HEK293 (cell line): ENCODE measurements around the gene KCNG3.

ENCODE experiments used
- CTCF ChIA-PET: fragments of 350-600 bp; formaldehyde crosslinking; extraction: SDS; loops from one replicate; lab custom pipeline; 2021; ENCODE audit warnings: antibody characterized with exemption; lab: Yijun Ruan, JAX
- POLR2A ChIA-PET: fragments of 300-600 bp; formaldehyde crosslinking; extraction: SDS; loops from one replicate; lab custom pipeline; 2020; ENCODE audit warnings: antibody characterized with exemption, inconsistent platforms; lab: Yijun Ruan, JAX
- H3K27ac ChIP-seq: fragments of 200-500 bp; sonication (Bioruptor generic); 2 replicates; pipeline ENCODE4 v1.5.1; 2014; ENCODE audit warnings: low read depth, low read length, control low read depth, inconsistent platforms; ENCODE audit errors: extremely low read depth
- H3K36me3 ChIP-seq, 2 experiments: fragments of 200-500 bp in 1 of 2; sonication (Bioruptor generic) in 1 of 2; 1 replicate in 1 of 2; 2 replicates in 1 of 2; pipeline ENCODE4 v1.5.1; 2014 to 2017; ENCODE audit warnings: inconsistent platforms in 2 of 2, low read length in 2 of 2; ENCODE audit not compliant: control insufficient read depth in 2 of 2, insufficient read depth in 1 of 2
- H3K4me1 ChIP-seq: fragments of 200-500 bp; sonication (Bioruptor generic); 2 replicates; pipeline ENCODE4 v1.5.1; 2014; ENCODE audit warnings: mild to moderate bottlenecking, low read length, inconsistent platforms; ENCODE audit not compliant: control insufficient read depth, insufficient read depth
- H3K4me3 ChIP-seq: 2 replicates; pipeline ENCODE4 v1.5.1; 2011; ENCODE audit warnings: low read depth, mild to moderate bottlenecking, control low read depth, low read length, moderate library complexity
- H3K9me3 ChIP-seq: fragments of 200-500 bp; sonication (Bioruptor generic); 2 replicates; pipeline ENCODE4 v1.5.1; 2014; ENCODE audit warnings: low read depth, low read length, inconsistent platforms; ENCODE audit not compliant: control insufficient read depth, insufficient read depth
- BCL6B ChIP-seq: fragments of 450-650 bp; formaldehyde crosslinking; IDR thresholded peaks from 2 replicates; pipeline ENCODE4 v1.5.1; 2017; ENCODE audit warnings: missing biosample characterization, missing genetic modification characterization
- GLIS2 ChIP-seq: fragments of 450-650 bp; formaldehyde crosslinking; IDR thresholded peaks from 2 replicates; pipeline ENCODE4 v1.5.1; 2016; ENCODE audit warnings: missing biosample characterization, missing genetic modification characterization
- ZBTB6 ChIP-seq: fragments of 450-650 bp; formaldehyde crosslinking; IDR thresholded peaks from 2 replicates; pipeline ENCODE4 v1.5.1; 2017; ENCODE audit warnings: missing biosample characterization, missing genetic modification characterization
- ZFHX2 ChIP-seq: fragments of 450-650 bp; formaldehyde crosslinking; conservative IDR thresholded peaks from 2 replicates; pipeline ENCODE4 v1.5.1; 2016; ENCODE audit warnings: missing biosample characterization, missing genetic modification characterization
- ZFP3 ChIP-seq: fragments of 450-650 bp; formaldehyde crosslinking; IDR thresholded peaks from 2 replicates; pipeline ENCODE4 v1.5.1; 2016; ENCODE audit warnings: low read depth, missing biosample characterization, missing genetic modification characterization
- ZNF174 ChIP-seq: fragments of 450-650 bp; formaldehyde crosslinking; IDR thresholded peaks from 2 replicates; pipeline ENCODE4 v1.5.0; 2017; ENCODE audit warnings: missing biosample characterization, mild to moderate bottlenecking, missing genetic modification characterization
- ZNF175 ChIP-seq: fragments of 450-650 bp; formaldehyde crosslinking; IDR thresholded peaks from 2 replicates; pipeline ENCODE4 v1.5.1; 2016; ENCODE audit warnings: missing biosample characterization, missing genetic modification characterization
- ZNF280D ChIP-seq: fragments of 450-650 bp; formaldehyde crosslinking; IDR thresholded peaks from 2 replicates; pipeline ENCODE4 v1.5.1; 2016; ENCODE audit warnings: missing biosample characterization, missing genetic modification characterization
- ZNF354C ChIP-seq: fragments of 450-650 bp; formaldehyde crosslinking; IDR thresholded peaks from 2 replicates; pipeline ENCODE4 v1.5.1; 2016; ENCODE audit warnings: missing biosample characterization, missing genetic modification characterization, low read depth, borderline replicate concordance
- ZNF398 ChIP-seq: fragments of 450-650 bp; formaldehyde crosslinking; IDR thresholded peaks from 2 replicates; pipeline ENCODE4 v1.5.1; 2017; ENCODE audit warnings: missing biosample characterization, missing genetic modification characterization
- ZNF404 ChIP-seq: fragments of 450-650 bp; formaldehyde crosslinking; IDR thresholded peaks from 2 replicates; pipeline ENCODE4 v1.5.1; 2017; ENCODE audit warnings: missing biosample characterization, missing genetic modification characterization
- ZNF560 ChIP-seq: fragments of 450-650 bp; formaldehyde crosslinking; IDR thresholded peaks from 2 replicates; pipeline ENCODE4 v1.5.1; 2017; ENCODE audit warnings: missing biosample characterization, missing genetic modification characterization, borderline replicate concordance
- ZNF585B ChIP-seq: fragments of 450-650 bp; formaldehyde crosslinking; IDR thresholded peaks from 2 replicates; pipeline ENCODE4 v1.5.1; 2016; ENCODE audit warnings: missing biosample characterization, missing genetic modification characterization
- ZNF639 ChIP-seq: fragments of 450-650 bp; formaldehyde crosslinking; IDR thresholded peaks from 2 replicates; pipeline ENCODE4 v1.5.1; 2016; ENCODE audit warnings: missing biosample characterization, missing genetic modification characterization
- ZNF670 ChIP-seq: fragments of 450-650 bp; formaldehyde crosslinking; IDR thresholded peaks from 2 replicates; pipeline ENCODE4 v1.5.1; 2016; ENCODE audit warnings: missing biosample characterization, missing genetic modification characterization, low read depth
- ZNF837 ChIP-seq: fragments of 450-650 bp; formaldehyde crosslinking; IDR thresholded peaks from 2 replicates; pipeline ENCODE4 v1.5.1; 2016; ENCODE audit warnings: missing biosample characterization, missing genetic modification characterization
- ZSCAN4 ChIP-seq: fragments of 450-650 bp; formaldehyde crosslinking; IDR thresholded peaks from 2 replicates; pipeline ENCODE4 v1.5.1; 2017; ENCODE audit warnings: missing biosample characterization, missing genetic modification characterization
- TF ChIP-seq, protein P1 (sequence below): fragments of 450-650 bp; formaldehyde crosslinking; optimal IDR thresholded peaks from 2 replicates; pipeline ENCODE3; 2016; ENCODE audit warnings: missing biosample characterization, mild to moderate bottlenecking, missing genetic modification characterization

KCNG3 gene

DNA sequence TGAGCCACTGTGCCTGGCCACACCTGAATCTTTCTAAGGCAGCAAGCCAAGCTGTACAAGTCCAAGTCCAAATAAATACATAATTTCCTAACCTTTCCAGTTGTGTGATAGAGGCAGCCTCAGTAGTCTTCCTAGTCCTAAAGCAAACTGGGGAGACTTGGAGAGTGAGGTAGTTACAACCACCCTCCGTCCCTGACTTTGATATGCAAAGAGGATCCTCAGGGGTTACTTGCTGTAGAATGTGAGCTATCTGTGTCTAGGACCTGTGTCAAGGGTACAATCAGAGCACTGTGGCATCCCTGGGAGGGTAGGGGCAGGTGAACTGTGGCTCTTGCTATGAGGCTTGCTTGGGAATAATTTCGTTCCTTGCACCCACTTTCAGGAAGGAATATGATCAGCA is 28.3 kb upstream of the KCNG3 start (continued):
- no peak for TF ChIP-seq ZNF398 (tag by site-specific recombination)
- TF ChIP-seq, protein P1, sequence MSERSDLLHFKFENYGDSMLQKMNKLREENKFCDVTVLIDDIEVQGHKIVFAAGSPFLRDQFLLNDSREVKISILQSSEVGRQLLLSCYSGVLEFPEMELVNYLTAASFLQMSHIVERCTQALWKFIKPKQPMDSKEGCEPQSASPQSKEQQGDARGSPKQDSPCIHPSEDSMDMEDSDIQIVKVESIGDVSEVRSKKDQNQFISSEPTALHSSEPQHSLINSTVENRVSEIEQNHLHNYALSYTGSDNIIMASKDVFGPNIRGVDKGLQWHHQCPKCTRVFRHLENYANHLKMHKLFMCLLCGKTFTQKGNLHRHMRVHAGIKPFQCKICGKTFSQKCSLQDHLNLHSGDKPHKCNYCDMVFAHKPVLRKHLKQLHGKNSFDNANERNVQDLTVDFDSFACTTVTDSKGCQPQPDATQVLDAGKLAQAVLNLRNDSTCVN = no peak

DNA sequence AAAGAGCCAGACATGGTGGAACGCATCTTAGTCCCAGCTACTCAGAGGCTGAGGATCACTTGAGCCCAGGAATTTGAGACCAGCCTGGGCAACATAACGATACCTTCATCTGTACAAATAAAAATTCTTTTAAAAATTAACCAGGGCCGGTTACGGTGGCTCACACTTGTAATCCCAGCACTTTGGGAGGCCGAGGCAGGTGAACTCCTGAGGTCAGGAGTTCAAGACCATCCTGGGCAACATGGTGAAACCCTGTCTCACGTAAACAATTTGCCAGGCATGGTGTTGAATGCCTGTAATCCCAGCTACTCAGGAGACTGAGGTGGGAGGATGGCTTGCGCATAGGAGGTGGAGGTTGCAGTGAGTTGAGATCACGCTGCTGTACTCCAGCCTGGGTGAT is 25.8 kb upstream of the KCNG3 start:
- Histone ChIP-seq H3K27ac (no peak overlapping the region), H3K4me1 (no peaks in the 10 kb centered on the region), H3K36me3 (no peaks in the 10 kb centered on the region), H3K9me3 (no peaks in the 10 kb centered on the region), H3K4me3 (no peak overlapping the region)
- ChIA-PET POLR2A (no interaction called here), CTCF (no interaction called here)
- no peak for TF ChIP-seq ZNF639 (tag by site-specific recombination)
- no peak for TF ChIP-seq ZSCAN4 (tag by site-specific recombination)
- no peak for TF ChIP-seq ZNF404
- no peak for TF ChIP-seq ZFHX2 (tag by site-specific recombination)
- TF ChIP-seq ZNF560 (tag by site-specific recombination) = no peak
- no peak for TF ChIP-seq ZNF175
- TF ChIP-seq GLIS2 = no peak
- no peak for TF ChIP-seq ZBTB6 (tag by site-specific recombination)
- no peak for TF ChIP-seq ZNF174 (tag by site-specific recombination)
- TF ChIP-seq ZNF585B = no peak
- no peak for TF ChIP-seq BCL6B (tag by site-specific recombination)
- no peak for TF ChIP-seq ZNF670
- no peak for TF ChIP-seq ZFP3 (tag by site-specific recombination)
- TF ChIP-seq ZNF354C (tag by site-specific recombination) = no peak
- no peak for TF ChIP-seq ZNF837 (tag by site-specific recombination)
- no peak for TF ChIP-seq ZNF280D (tag by site-specific recombination)
